ENCODE results near the gene SRGAP3.

GRCh38 chr3:9214185-9214584 is 35.3 kb downstream of the SRGAP3 start:
- no peak for TF ChIP-seq CTCF (IDR thresholded peaks at IDR 0.05)
- TF ChIP-seq ZBTB43 (CRISPR knock-in tag; IDR thresholded peaks at IDR 0.05) = no peak
- no peak for TF ChIP-seq CREM (CRISPR knock-in tag; IDR thresholded peaks at IDR 0.05)
- no peak for TF ChIP-seq USF1 (CRISPR knock-in tag; IDR thresholded peaks at IDR 0.05)
- TF ChIP-seq FOXJ3 (CRISPR knock-in tag; IDR thresholded peaks at IDR 0.05; ENCODE audit: borderline replicate concordance) = no peak
- TF ChIP-seq MYBL2 (CRISPR knock-in tag; IDR thresholded peaks at IDR 0.05) = no peak
- no peak for TF ChIP-seq NR2C2 (CRISPR knock-in tag; IDR thresholded peaks at IDR 0.05)
- TF ChIP-seq CBFB (CRISPR knock-in tag; IDR thresholded peaks at IDR 0.05; ENCODE audit: low read depth) = no peak

All from WTC11 (cell line).